ENCODE measurements around the gene PRKCB.

GRCh38 chr16:23999663-24000062 is 163.9 kb downstream of the PRKCB start:
- no peak for TF ChIP-seq TAF1 (IDR thresholded peaks at IDR 0.05; ENCODE audit: borderline replicate concordance, insufficient read depth, low read length)
- TF ChIP-seq POLR2AphosphoS5 (IDR thresholded peaks at IDR 0.05; ENCODE audit: low read depth, low read length) = no peak
- no peak for TF ChIP-seq SIN3A (IDR thresholded peaks at IDR 0.05; ENCODE audit: borderline replicate concordance, insufficient read depth, low read length)

Data from PFSK-1 (cell line).